ENCODE results near the gene PRKG1. TPM values are rescaled to one million over a fixed set of nuclear protein-coding genes. Genes with fewer than 3 reads are reported as not detected.

The PRKG1 gene
- total and polyA plus RNA-seq, 2 donors from 2014 or later = 3.6 to 14.8 TPM

GRCh38 chr10:51696251-51696650 is 622.0 kb downstream of the PRKG1 start:
- intact Hi-C loops (cut with DNase I) = no loop called here
- no peak for FAIRE-seq
- Histone ChIP-seq H3K27ac (ENCODE audit: low read depth in 2 of 2, low read length in 2 of 2) (no peak overlapping the region), H3K36me3 (ENCODE audit: control insufficient read depth in 2 of 3, insufficient read depth in 3 of 3, low read length in 3 of 3) (no peaks in the 10 kb centered on the region), H3K9me3 (ENCODE audit: control insufficient read depth in 2 of 3, insufficient read depth in 1 of 3, low read length in 3 of 3) (no peaks in the 10 kb centered on the region), H3K27me3 (ENCODE audit: control insufficient read depth, insufficient read depth, low read length) (no peaks in the 10 kb centered on the region), H3K4me1 (ENCODE audit: control insufficient read depth in 2 of 3, insufficient read depth in 2 of 3, low read depth in 1 of 3, low read length in 3 of 3) (peaks cover 0 to 16% (median 7%) of the 10 kb centered on the region in 3 donors), H3K9ac (ENCODE audit: low read length in 3 of 3) (no peak overlapping the region), H3K4me3 (ENCODE audit: low read length in 3 of 3) (no peak overlapping the region)
- DNase-seq = no peak
- TF ChIP-seq, protein P1, sequence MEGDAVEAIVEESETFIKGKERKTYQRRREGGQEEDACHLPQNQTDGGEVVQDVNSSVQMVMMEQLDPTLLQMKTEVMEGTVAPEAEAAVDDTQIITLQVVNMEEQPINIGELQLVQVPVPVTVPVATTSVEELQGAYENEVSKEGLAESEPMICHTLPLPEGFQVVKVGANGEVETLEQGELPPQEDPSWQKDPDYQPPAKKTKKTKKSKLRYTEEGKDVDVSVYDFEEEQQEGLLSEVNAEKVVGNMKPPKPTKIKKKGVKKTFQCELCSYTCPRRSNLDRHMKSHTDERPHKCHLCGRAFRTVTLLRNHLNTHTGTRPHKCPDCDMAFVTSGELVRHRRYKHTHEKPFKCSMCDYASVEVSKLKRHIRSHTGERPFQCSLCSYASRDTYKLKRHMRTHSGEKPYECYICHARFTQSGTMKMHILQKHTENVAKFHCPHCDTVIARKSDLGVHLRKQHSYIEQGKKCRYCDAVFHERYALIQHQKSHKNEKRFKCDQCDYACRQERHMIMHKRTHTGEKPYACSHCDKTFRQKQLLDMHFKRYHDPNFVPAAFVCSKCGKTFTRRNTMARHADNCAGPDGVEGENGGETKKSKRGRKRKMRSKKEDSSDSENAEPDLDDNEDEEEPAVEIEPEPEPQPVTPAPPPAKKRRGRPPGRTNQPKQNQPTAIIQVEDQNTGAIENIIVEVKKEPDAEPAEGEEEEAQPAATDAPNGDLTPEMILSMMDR (IDR thresholded peaks at IDR 0.05; ENCODE audit: borderline replicate concordance, extremely low read depth, insufficient read depth) = no peak

- no peak for FAIRE-seq
- peaks cover 0 to 16% (median 7%) of the 10 kb centered on the region in 3 donors for H3K4me1 ChIP-seq (ENCODE audit: control insufficient read depth in 2 of 3, insufficient read depth in 2 of 3, low read depth in 1 of 3, low read length in 3 of 3)
- intact Hi-C loops (cut with DNase I) = no loop called here
These were observed 624.3 kb downstream of the PRKG1 start for GRCh38 chr10:51698473-51699063.

DNA sequence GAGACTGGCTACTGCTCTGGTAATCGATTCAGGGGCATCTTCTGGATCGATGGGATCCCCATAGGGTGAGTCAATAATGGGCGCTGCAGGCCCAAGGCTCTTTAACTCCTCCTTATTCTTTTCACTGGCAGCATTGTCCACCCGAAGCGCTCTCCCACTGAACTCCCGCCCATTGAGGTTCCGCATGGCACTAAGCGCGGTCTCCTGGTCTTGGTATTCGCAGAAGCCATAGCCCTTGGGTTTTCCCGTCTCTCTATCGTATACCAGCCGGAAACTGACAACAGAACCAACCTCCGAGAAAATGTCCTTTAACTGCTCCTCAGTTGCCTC is 624.8 kb downstream of the PRKG1 start:
- DNase-seq = peak in 1 of 5 donors; percentile 63
- FAIRE-seq = no peak
- no peaks in the 10 kb centered on the region for H3K27me3 ChIP-seq (ENCODE audit: control insufficient read depth, insufficient read depth, low read length)
- H3K36me3 ChIP-seq (ENCODE audit: control insufficient read depth in 2 of 3, insufficient read depth in 3 of 3, low read length in 3 of 3) = no peaks in the 10 kb centered on the region
- peak overlapping the region; percentile 96 to 100 (median 97) for H3K4me3 ChIP-seq (ENCODE audit: low read length in 3 of 3)
- H3K9me3 ChIP-seq (ENCODE audit: control insufficient read depth in 2 of 3, insufficient read depth in 1 of 3, low read length in 3 of 3) = no peaks in the 10 kb centered on the region
- TF ChIP-seq, protein P1 (IDR thresholded peaks at IDR 0.05; ENCODE audit: borderline replicate concordance, extremely low read depth, insufficient read depth) = no peak
- peak overlapping the region; percentile 99 to 100 for H3K27ac ChIP-seq (ENCODE audit: low read depth in 2 of 2, low read length in 2 of 2)
- peak overlapping the region; percentile 94 to 100 (median 97) for H3K9ac ChIP-seq (ENCODE audit: low read length in 3 of 3)
- intact Hi-C loops (cut with DNase I) = no loop called here
- peaks cover 0 to 16% (median 7%) of the 10 kb centered on the region in 3 donors for H3K4me1 ChIP-seq (ENCODE audit: control insufficient read depth in 2 of 3, insufficient read depth in 2 of 3, low read depth in 1 of 3, low read length in 3 of 3)

More at GRCh38 chr10:51698473-51699063, 624.3 kb downstream of the PRKG1 start:
- Histone ChIP-seq H3K4me3 (ENCODE audit: low read length in 3 of 3) (peak overlapping the region; percentile 96 to 100 (median 97)), H3K27me3 (ENCODE audit: control insufficient read depth, insufficient read depth, low read length) (no peaks in the 10 kb centered on the region), H3K36me3 (ENCODE audit: control insufficient read depth in 2 of 3, insufficient read depth in 3 of 3, low read length in 3 of 3) (no peaks in the 10 kb centered on the region), H3K27ac (ENCODE audit: low read depth in 2 of 2, low read length in 2 of 2) (no peak overlapping the region), H3K9ac (ENCODE audit: low read length in 3 of 3) (peak overlapping the region; percentile 94 to 100 (median 97)), H3K9me3 (ENCODE audit: control insufficient read depth in 2 of 3, insufficient read depth in 1 of 3, low read length in 3 of 3) (no peaks in the 10 kb centered on the region)
- peak in 2 of 5 donors; percentile 48 to 59 for DNase-seq
- TF ChIP-seq, protein P1 (IDR thresholded peaks at IDR 0.05; ENCODE audit: borderline replicate concordance, extremely low read depth, insufficient read depth) = no peak
